Common myeloid progenitor, CD34-positive (primary cell): Measurements from ENCODE around the gene DENND1A.
A peak's percentile ranks its signal among the peaks of the same experiment; 100 is the strongest.

Experiments used
- CTCF ChIA-PET: fragments of 350-600 bp; sonication (Branson Sonifier 250); formaldehyde crosslinking; loops from one replicate; lab custom pipeline; 2021; ENCODE audit warnings: antibody characterized with exemption; lab: Charles Lee
- POLR2A ChIA-PET: fragments of 350-600 bp; sonication (Branson Sonifier 250); formaldehyde crosslinking; loops from one replicate; lab custom pipeline; 2021; ENCODE audit warnings: antibody characterized with exemption; lab: Charles Lee
- DNase-seq, 3 donors: peaks; one replicate each; pipeline versions ENCODE4 v3.0.0 to v3.0.0-alpha.2; 2013
- H3K27ac ChIP-seq, 2 experiments: 1 replicate in 1 of 2; 2 replicates in 1 of 2; pipeline ENCODE4 v1.7.0; 2013; ENCODE audit warnings: inconsistent platforms in 2 of 2, low read length in 2 of 2, mild to moderate bottlenecking in 2 of 2, low read depth in 1 of 2, moderate library complexity in 1 of 2; ENCODE audit not compliant: severe bottlenecking in 2 of 2, insufficient read depth in 1 of 2, poor library complexity in 1 of 2
- H3K27me3 ChIP-seq, 5 experiments: replicated peaks in 2 of 5; 1 replicate in 3 of 5; 2 replicates in 2 of 5; pipeline versions ENCODE4 v1.6.1 to v1.7.0; 2013; ENCODE audit warnings: low read length in 4 of 5, mild to moderate bottlenecking in 2 of 5, moderate library complexity in 2 of 5, inconsistent platforms in 1 of 5; ENCODE audit not compliant: insufficient read depth in 5 of 5, control insufficient read depth in 4 of 5
- H3K36me3 ChIP-seq, 4 experiments: 1 replicate in 2 of 4; 2 replicates in 2 of 4; pipeline versions ENCODE4 v1.6.1 to v1.7.0; 2013; ENCODE audit warnings: low read length in 3 of 4, control low read depth in 1 of 4, mild to moderate bottlenecking in 1 of 4; ENCODE audit not compliant: control insufficient read depth in 4 of 4, insufficient read depth in 4 of 4
- H3K4me1 ChIP-seq, 4 experiments: 1 replicate in 3 of 4; 2 replicates in 1 of 4; pipeline versions ENCODE4 v1.6.1 to v1.7.1; 2013; ENCODE audit warnings: low read length in 3 of 4, mild to moderate bottlenecking in 3 of 4, control low read depth in 1 of 4, inconsistent platforms in 1 of 4, moderate library complexity in 1 of 4; ENCODE audit not compliant: control insufficient read depth in 4 of 4, insufficient read depth in 4 of 4; ENCODE audit errors: control extremely low read depth in 1 of 4
- H3K4me3 ChIP-seq, 7 experiments: 1 replicate in 4 of 7; 2 replicates in 3 of 7; pipeline versions ENCODE4 v1.5.1 to v1.7.0; 2013; ENCODE audit warnings: mild to moderate bottlenecking in 7 of 7, low read length in 6 of 7, moderate library complexity in 6 of 7, inconsistent platforms in 2 of 7, low read depth in 2 of 7, control low read depth in 1 of 7; ENCODE audit not compliant: insufficient read depth in 4 of 7, control insufficient read depth in 1 of 7; ENCODE audit errors: extremely low read depth in 1 of 7
- H3K9me3 ChIP-seq, 5 experiments: 1 replicate in 4 of 5; 2 replicates in 1 of 5; pipeline versions ENCODE4 v1.6.1 to v1.7.1; 2013; ENCODE audit warnings: low read length in 4 of 5, mild to moderate bottlenecking in 2 of 5, inconsistent platforms in 1 of 5, low read depth in 1 of 5, moderate library complexity in 1 of 5; ENCODE audit not compliant: control insufficient read depth in 4 of 5, insufficient read depth in 2 of 5; ENCODE audit errors: control extremely low read depth in 1 of 5
- WGBS: methylation state at CpG from one replicate; pipeline ENCODE4 v1.1.5; 2013; ENCODE audit not compliant: insufficient coverage; 5-methylcytosine and 5-hydroxymethylcytosine counted together

The DENND1A gene

DNA sequence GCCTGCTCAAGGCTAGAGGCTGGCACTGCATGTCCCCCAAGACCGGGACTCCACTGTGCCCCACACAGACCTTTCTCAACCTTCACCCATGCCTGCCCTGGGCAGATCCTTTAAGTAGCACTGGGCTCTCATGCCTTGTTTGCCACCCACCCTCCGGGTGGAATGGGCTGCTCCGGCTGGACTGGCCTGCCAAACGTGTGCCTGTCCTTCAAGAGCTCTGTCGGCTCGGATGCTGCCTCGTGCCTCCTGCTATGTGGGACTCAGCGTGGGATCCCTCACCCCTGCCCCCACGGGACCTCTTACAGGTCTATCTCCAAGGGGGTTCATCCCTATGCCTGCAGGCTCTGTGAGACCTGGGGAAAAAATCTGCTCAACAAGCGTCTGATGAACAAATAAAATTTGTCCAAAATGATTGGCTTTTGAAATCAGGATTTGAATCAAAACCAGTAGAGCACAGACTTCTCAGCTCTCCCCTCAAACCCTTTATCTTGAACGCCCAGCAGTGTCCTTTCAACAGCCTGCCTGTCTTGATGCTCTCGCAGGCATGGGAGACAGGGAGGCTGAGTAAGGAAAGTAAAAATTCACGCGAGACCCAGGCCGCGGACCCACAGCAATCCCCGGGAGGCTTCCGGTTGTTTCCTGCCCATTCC, 517.6 kb downstream of the DENND1A start:
- Histone ChIP-seq H3K27ac (no peak overlapping the region), H3K9me3 (no peaks in the 10 kb centered on the region), H3K4me3 (no peak overlapping the region), H3K4me1 (no peaks in the 10 kb centered on the region), H3K36me3 (peaks cover 0 to 13% (median under 1%) of the 10 kb centered on the region in 4 experiments), H3K27me3 (no peaks in the 10 kb centered on the region)
- ChIA-PET CTCF (interaction anchor here (0.8 kb wide), 1 partner anchor 20 kb away, joined by 3 read pairs; no protein-coding TSS in a partner anchor), POLR2A (no interaction called here)
- WGBS, result 97% methylated on average over 18 of the region's 18 CpGs
- no peak for DNase-seq

DNA sequence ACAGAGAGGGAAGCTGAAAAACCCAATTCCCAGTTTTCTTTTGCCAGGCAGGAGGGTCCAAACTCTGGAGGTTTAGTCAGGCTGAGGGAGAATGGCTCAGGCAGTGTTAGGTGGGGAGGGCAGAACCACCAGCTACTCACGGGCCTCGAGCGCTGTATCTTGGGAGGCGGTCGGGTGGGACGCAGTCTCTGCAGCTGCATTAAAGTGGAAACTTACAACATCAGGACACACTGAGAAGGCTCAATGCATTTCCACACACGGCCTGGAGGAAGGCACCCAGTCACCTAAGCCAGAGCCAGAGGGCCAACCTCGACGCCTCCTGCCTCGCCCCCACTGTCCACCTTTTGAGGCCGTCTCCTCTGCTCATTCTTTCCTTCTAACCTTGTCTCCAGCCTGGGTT, 518.3 kb downstream of the DENND1A start:
- Histone ChIP-seq H3K27me3 (no peaks in the 10 kb centered on the region), H3K4me1 (no peaks in the 10 kb centered on the region), H3K9me3 (no peaks in the 10 kb centered on the region), H3K36me3 (peaks cover 0 to 12% (median under 1%) of the 10 kb centered on the region in 4 experiments), H3K27ac (no peak overlapping the region), H3K4me3 (no peak overlapping the region)
- DNase-seq, result no peak
- WGBS, result 93% methylated on average over 7 of the region's 11 CpGs
- CTCF ChIA-PET, result interaction anchor here (0.8 kb wide), 1 partner anchor 21 kb away, joined by 3 read pairs; no protein-coding TSS in a partner anchor
- POLR2A ChIA-PET, result no interaction called here

DNA sequence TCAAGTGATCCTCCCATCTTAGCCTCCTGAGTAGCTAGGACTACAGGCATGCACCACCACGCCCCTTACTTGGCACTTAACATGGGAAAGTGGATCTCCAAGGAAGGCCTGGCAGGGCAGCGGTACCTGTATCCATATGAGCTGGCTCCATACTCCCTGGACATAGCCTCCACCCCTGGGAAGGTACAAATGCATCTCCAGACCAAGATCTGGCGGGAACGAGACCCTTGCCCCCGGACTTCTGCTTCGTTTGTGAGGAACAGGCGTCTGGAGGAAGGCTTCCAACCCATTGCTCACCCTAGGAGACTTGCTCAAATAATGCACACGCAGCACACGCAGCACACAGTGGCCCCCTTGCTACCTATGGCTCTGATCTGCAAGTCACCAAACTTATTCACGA, 518.7 kb downstream of the DENND1A start:
- WGBS, result 97% methylated on average over 10 of the region's 10 CpGs
- H3K9me3 ChIP-seq, result no peaks in the 10 kb centered on the region
- no peak overlapping the region for H3K4me3 ChIP-seq
- no peaks in the 10 kb centered on the region for H3K27me3 ChIP-seq
- ChIA-PET POLR2A (no interaction called here), CTCF (no interaction called here)
- no peak overlapping the region for H3K27ac ChIP-seq
- H3K4me1 ChIP-seq, result no peaks in the 10 kb centered on the region
- no peak for DNase-seq
- peaks cover 0 to 9% (median under 1%) of the 10 kb centered on the region in 4 experiments for H3K36me3 ChIP-seq

DNA sequence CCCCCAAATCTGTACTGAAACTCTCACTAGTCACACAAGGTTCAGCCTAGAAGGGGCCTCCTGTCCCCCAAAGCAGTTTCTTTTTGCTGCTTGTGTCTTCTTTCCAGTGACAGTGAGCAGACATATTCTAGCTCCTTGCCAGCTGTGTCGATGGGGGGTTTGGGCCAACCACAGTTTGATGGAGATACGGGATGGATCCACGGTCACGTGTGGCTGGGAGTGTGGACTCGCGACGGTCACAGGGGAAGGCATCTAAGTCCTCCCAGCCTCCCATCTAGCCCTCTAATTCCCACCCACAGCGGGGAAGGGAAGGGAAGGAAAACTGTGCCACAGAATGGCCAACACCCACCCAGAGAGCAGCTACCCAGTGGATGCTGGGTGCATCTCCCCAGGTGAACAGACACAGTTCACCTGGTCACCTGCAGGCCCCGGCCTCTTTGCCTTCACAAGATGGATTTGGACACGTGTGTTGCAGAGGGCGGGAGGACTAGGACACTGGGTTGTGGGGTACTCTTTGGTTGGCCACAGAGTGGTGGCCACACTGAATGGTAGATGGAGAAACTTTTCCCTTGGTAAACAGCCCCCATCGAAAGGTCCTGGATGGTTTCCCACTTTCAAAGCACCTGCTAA, 519.5 kb downstream of the DENND1A start:
- WGBS, result 92% methylated on average over 5 of the region's 12 CpGs
- ChIA-PET POLR2A (no interaction called here), CTCF (no interaction called here)
- Histone ChIP-seq H3K4me1 (no peaks in the 10 kb centered on the region), H3K4me3 (no peak overlapping the region), H3K27me3 (no peaks in the 10 kb centered on the region), H3K36me3 (peaks cover 0 to 9% (median under 1%) of the 10 kb centered on the region in 4 experiments), H3K27ac (no peak overlapping the region), H3K9me3 (no peaks in the 10 kb centered on the region)
- DNase-seq, result no peak

DNA sequence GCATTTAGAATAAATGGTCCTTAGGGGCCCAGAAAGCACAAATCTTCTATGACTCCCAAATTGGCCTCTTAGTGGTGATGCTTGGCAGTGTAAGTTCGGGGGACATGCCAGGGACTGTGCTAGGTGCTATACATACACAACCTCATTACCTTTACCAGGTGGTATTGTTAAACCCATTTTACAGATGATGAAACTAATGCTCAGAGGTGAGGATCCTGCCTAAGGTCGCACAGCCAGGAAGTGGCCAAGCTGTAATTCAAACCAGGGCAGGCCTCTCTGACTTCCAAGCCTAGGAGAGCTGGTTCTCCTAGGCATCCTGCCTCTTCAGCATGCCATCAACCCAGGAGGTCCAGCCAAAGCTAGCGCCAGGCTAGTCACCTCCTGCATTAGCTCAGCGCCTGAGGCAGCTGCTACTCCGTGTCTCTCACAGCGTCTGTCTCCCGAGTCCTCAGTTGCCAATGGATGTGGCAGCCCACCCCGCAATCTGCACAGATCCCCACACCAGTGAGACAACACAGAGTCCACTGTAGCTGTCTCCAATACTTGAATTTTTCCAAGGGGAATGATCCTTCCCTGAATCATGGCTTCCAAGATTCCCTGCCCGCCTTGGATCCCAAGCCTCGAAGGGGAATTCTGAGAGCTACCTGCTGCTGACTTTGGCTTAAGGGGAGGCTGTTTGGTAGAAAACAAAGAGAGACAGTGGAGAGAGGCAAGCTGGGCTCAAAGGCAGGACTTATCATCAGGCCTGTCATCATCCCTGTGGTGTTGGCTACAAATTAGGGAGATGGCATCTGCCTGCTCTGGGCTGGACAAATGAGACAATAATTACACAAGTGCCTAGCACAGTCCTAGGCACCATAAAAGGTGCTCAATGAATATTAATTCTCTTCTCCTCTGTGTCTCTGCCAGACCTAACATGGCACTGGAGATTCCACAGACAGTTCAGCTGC, 521.3 kb downstream of the DENND1A start:
- Histone ChIP-seq H3K4me1 (no peaks in the 10 kb centered on the region), H3K9me3 (no peaks in the 10 kb centered on the region), H3K27ac (no peak overlapping the region), H3K27me3 (no peaks in the 10 kb centered on the region), H3K4me3 (no peak overlapping the region), H3K36me3 (peaks cover 0 to 7% (median under 1%) of the 10 kb centered on the region in 4 experiments)
- no peak for DNase-seq
- POLR2A ChIA-PET, result no interaction called here
- CTCF ChIA-PET, result interaction anchor here (0.8 to 1.1 kb wide), 2 partner anchors 8 to 24 kb away, joined by 3 to 4 read pairs; no protein-coding TSS in a partner anchor
- 94% methylated on average over 8 of the region's 10 CpGs for WGBS

DNA sequence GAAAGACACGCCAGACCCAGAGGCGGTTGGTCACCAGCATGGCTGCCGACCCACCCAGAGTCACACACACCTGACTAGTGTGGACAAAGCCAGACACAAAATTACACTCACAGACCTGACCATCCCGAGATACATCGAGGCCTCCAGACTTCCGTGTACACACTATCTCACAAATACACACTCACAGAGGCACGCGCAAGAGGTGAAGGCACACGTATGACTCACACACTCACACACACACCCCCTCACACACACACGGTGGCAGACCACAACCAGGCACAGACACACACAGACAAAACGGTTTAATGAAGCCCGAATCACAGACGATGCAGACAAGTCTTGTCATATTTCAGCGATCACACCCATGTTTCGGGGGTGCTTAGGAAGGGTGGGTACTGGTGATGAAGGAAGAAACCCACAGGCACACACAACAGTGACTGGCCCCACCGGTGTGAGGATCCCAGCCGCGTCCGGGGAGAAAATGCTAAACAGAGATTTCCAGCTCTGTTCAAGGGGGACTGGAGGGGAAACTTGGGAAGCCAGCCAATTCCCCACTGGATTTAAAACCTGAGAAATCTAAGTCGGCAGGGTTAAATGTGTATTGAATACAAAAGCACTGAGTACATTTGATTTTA, 522.6 kb downstream of the DENND1A start:
- peak in 1 of 3 donors; percentile 26 for DNase-seq
- ChIA-PET CTCF (interaction anchor here (1.1 kb wide), 1 partner anchor 23 kb away, joined by 4 read pairs; no protein-coding TSS in a partner anchor), POLR2A (no interaction called here)
- no peaks in the 10 kb centered on the region for H3K9me3 ChIP-seq
- peaks cover 0 to 7% (median under 1%) of the 10 kb centered on the region in 4 experiments for H3K36me3 ChIP-seq
- no peak overlapping the region for H3K4me3 ChIP-seq
- H3K27me3 ChIP-seq, result no peaks in the 10 kb centered on the region
- H3K27ac ChIP-seq, result no peak overlapping the region
- no peaks in the 10 kb centered on the region for H3K4me1 ChIP-seq
- 98% methylated on average over 14 of the region's 20 CpGs for WGBS
